ENCODE results near the gene STRA6. TPM values are rescaled to one million over a fixed set of nuclear protein-coding genes. Genes with fewer than 3 reads are reported as not detected.

Gene STRA6
- total RNA-seq, 1 experiment from 2014 or later: 0.29 TPM

DNA sequence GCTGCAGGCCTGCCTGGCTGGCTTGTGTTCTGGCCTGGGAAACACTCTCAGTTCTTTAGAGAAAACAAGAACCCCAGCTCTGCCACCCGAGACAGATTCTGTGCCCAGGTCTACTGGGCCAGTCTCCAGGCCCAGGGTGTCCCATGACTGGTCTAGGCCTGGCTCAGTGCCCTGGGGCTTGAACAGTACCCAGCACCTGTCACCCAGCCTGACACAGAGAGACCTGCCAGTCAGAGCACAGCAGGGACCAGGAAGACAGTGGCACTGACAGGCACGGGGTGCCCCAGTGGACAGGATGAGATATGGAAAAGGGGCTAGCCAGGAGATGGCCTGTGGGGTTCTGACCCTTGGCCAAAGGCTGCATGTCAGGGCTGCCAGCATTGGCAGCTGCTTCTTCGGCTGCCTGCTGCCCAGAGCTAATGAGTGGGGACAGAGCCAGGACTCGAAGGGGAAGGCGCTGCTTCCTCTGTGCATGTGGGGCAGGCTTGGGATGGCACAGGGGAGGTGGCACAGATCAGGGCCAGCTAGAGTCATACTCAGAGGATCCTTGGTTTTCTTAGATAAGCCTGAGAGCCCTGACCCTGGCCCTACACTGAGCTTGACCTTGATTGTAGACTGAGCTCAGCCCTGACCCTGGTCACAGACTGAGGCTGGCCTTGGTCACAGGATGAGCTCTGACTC lies 48.7 kb upstream of the STRA6 start:
- Histone ChIP-seq H3K4me1 (ENCODE audit: insufficient read depth, low read length) (no peaks in the 10 kb centered on the region), H3K27ac (ENCODE audit: low read length) (no peak overlapping the region), H3K27me3 (ENCODE audit: low read length) (peaks cover 4% of the 10 kb centered on the region; the same call in 1 of the 2 replicates), H3K79me2 (ENCODE audit: low read length) (no peaks in the 10 kb centered on the region), H3F3A (ENCODE audit: low read length, unreplicated experiment) (no peaks in the 10 kb centered on the region), H3K9me2 (replicated peaks; ENCODE audit: low read length) (no peaks in the 10 kb centered on the region), H4K20me1 (ENCODE audit: low read length) (no peaks in the 10 kb centered on the region), H3K4me2 (ENCODE audit: low read length) (no peak overlapping the region), H2AFZ (ENCODE audit: low read length) (no peak overlapping the region), H3K36me3 (ENCODE audit: low read depth, low read length) (no peaks in the 10 kb centered on the region), H3K9me3 (ENCODE audit: low read length) (no peaks in the 10 kb centered on the region), H3K4me3 (ENCODE audit: low read length) (no peak overlapping the region), H3K9ac (ENCODE audit: low read length) (no peak overlapping the region)
- POLR2A ChIA-PET (ENCODE audit: unreplicated experiment): no interaction called here
- intact Hi-C loops (cut with micrococcal nuclease): no loop called here
- DNase-seq: no peak
- TF ChIP-seq, protein P1, sequence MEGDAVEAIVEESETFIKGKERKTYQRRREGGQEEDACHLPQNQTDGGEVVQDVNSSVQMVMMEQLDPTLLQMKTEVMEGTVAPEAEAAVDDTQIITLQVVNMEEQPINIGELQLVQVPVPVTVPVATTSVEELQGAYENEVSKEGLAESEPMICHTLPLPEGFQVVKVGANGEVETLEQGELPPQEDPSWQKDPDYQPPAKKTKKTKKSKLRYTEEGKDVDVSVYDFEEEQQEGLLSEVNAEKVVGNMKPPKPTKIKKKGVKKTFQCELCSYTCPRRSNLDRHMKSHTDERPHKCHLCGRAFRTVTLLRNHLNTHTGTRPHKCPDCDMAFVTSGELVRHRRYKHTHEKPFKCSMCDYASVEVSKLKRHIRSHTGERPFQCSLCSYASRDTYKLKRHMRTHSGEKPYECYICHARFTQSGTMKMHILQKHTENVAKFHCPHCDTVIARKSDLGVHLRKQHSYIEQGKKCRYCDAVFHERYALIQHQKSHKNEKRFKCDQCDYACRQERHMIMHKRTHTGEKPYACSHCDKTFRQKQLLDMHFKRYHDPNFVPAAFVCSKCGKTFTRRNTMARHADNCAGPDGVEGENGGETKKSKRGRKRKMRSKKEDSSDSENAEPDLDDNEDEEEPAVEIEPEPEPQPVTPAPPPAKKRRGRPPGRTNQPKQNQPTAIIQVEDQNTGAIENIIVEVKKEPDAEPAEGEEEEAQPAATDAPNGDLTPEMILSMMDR (conservative IDR thresholded peaks at IDR 0.05; ENCODE audit: low read depth, low read length): no peak
- TF ChIP-seq EZH2phosphoT487 (IDR thresholded peaks at IDR 0.05; ENCODE audit: borderline replicate concordance, low read length) (no peak), EZH2 (IDR thresholded peaks at IDR 0.05; ENCODE audit: low read length, unreplicated experiment) (no peak)
- CTCF ChIA-PET: no interaction called here
- no peak for ATAC-seq
- BruUV-seq (replicated peaks): no TSS peak

DNA sequence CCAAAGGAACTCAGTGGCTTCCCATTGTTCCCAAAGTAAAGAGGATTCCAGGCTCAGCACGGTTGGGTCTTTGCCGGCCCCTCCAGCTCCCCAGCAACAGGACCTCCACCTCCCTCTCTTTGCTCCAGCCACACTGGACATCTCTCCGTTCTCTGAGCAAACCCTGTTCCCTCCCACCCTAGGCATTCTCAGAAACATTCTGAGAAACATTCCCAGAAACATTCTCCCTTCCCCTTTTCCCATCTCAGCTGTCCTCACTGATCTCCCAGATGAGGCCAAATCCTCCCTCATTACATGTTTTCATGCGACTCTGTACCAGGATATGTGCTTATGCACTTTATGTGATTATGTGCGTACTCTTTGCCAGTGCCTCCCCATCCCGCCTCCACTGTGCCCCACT lies 47.7 kb upstream of the STRA6 start:
- CTCF ChIA-PET: no interaction called here
- BruUV-seq (replicated peaks): no TSS peak

More for the DNA sequence above, 47.7 kb upstream of the STRA6 start:
- Histone ChIP-seq H2AFZ (ENCODE audit: low read length) (no peak overlapping the region), H3K9me3 (ENCODE audit: low read length) (no peaks in the 10 kb centered on the region), H3K9me2 (replicated peaks; ENCODE audit: low read length) (no peaks in the 10 kb centered on the region), H3K27me3 (ENCODE audit: low read length) (no peaks in the 10 kb centered on the region), H4K20me1 (ENCODE audit: low read length) (no peaks in the 10 kb centered on the region), H3K4me1 (ENCODE audit: insufficient read depth, low read length) (no peaks in the 10 kb centered on the region), H3K9ac (ENCODE audit: low read length) (no peak overlapping the region), H3K79me2 (ENCODE audit: low read length) (no peaks in the 10 kb centered on the region), H3K36me3 (ENCODE audit: low read depth, low read length) (no peaks in the 10 kb centered on the region), H3F3A (ENCODE audit: low read length, unreplicated experiment) (no peaks in the 10 kb centered on the region), H3K27ac (ENCODE audit: low read length) (no peak overlapping the region), H3K4me3 (ENCODE audit: low read length) (no peak overlapping the region), H3K4me2 (ENCODE audit: low read length) (no peak overlapping the region)
- no peak for ATAC-seq
- POLR2A ChIA-PET (ENCODE audit: unreplicated experiment): no interaction called here
- DNase-seq: no peak
- TF ChIP-seq, protein P1 (conservative IDR thresholded peaks at IDR 0.05; ENCODE audit: low read depth, low read length): no peak
- no peak for TF ChIP-seq EZH2phosphoT487 (IDR thresholded peaks at IDR 0.05; ENCODE audit: borderline replicate concordance, low read length)
- TF ChIP-seq EZH2 (IDR thresholded peaks at IDR 0.05; ENCODE audit: low read length, unreplicated experiment): no peak
- intact Hi-C loops (cut with micrococcal nuclease): no loop called here
